Activated CD4-positive, alpha-beta memory T cell treated with anti-CD3 and anti-CD28 coated beads for 36 hours (primary cell): Measurements from ENCODE around the gene TRPM7. TPM values are rescaled to one million over a fixed set of nuclear protein-coding genes. Genes with fewer than 3 reads are reported as not detected.
"Not testable (repeated sequence)": the region's sequence is repeated elsewhere in the genome, so short reads cannot be mapped to it uniquely, and the experiment has no call there.

ENCODE experiments used
- CTCF ChIA-PET: fragments of 350-600 bp; sonication (Branson Sonifier 250); formaldehyde crosslinking; loops from one replicate; lab custom pipeline; 2021; ENCODE audit warnings: antibody characterized with exemption, inconsistent platforms; lab: Charles Lee
- POLR2A ChIA-PET: fragments of 350-600 bp; sonication (Branson Sonifier 250); formaldehyde crosslinking; loops from one replicate; lab custom pipeline; 2021; ENCODE audit warnings: antibody characterized with exemption; lab: Charles Lee
- DNase-seq: peaks from one replicate; pipeline ENCODE4 v3.0.0-alpha.2; 2020
- H3K27ac Mint-ChIP-seq: one replicate; pipeline ENCODE4 v1.8.0; 2021; ENCODE audit warnings: mixed read lengths
- H3K27me3 Mint-ChIP-seq: one replicate; pipeline ENCODE4 v1.8.0; 2021; ENCODE audit warnings: mixed read lengths
- H3K36me3 Mint-ChIP-seq: one replicate; pipeline ENCODE4 v1.8.0; 2021; ENCODE audit warnings: mixed read lengths
- H3K4me1 Mint-ChIP-seq: one replicate; pipeline ENCODE4 v1.8.0; 2021; ENCODE audit warnings: low read depth, mixed read lengths
- H3K4me3 Mint-ChIP-seq: one replicate; pipeline ENCODE4 v1.8.0; 2021; ENCODE audit warnings: mild to moderate bottlenecking, mixed read lengths
- H3K9me3 Mint-ChIP-seq: one replicate; pipeline ENCODE4 v1.8.0; 2021; ENCODE audit warnings: mixed read lengths
- intact Hi-C: fragments of 100-400 bp; cut with micrococcal nuclease; formaldehyde crosslinking; loops from one replicate; pipeline ENCODE4 v1.15.1; 2023
- total RNA-seq, 2 experiments: library from RNA; stranded (reverse); gene quantifications; one replicate each; pipeline ENCODE4 v1.2.3, GENCODE V29; 2021

TRPM7 gene
- total RNA-seq, 2 experiments from 2014 or later = 37.4 to 44.8 TPM

GRCh38 chr15:50653156-50653743 lies 33.3 kb downstream of the TRPM7 start:
- no peaks in the 10 kb centered on the region for H3K27me3 Mint-ChIP-seq
- intact Hi-C loops = no loop called here
- POLR2A ChIA-PET = no interaction called here
- H3K9me3 Mint-ChIP-seq = no peaks in the 10 kb centered on the region
- H3K27ac Mint-ChIP-seq = peak overlapping the region; percentile 19
- CTCF ChIA-PET = interaction anchor here (1.1 to 1.4 kb wide), 3 partner anchors 9 to 223 kb away, joined by 3 to 6 read pairs (median 3); no protein-coding TSS in a partner anchor
- H3K36me3 Mint-ChIP-seq = peaks cover 43% of the 10 kb centered on the region
- peaks cover 22% of the 10 kb centered on the region for H3K4me1 Mint-ChIP-seq
- no peak overlapping the region for H3K4me3 Mint-ChIP-seq
- DNase-seq = no peak

- Mint-ChIP-seq H3K36me3 (peaks cover 43% of the 10 kb centered on the region), H3K4me3 (no peak overlapping the region), H3K9me3 (no peaks in the 10 kb centered on the region), H3K27me3 (no peaks in the 10 kb centered on the region), H3K4me1 (peaks cover 22% of the 10 kb centered on the region), H3K27ac (no peak overlapping the region)
- intact Hi-C loops = no loop called here
- CTCF ChIA-PET = interaction anchor here (0.9 to 1.4 kb wide), 4 partner anchors 8 to 224 kb away, joined by 3 to 6 read pairs (median 3); no protein-coding TSS in a partner anchor
- no peak for DNase-seq
- POLR2A ChIA-PET = no interaction called here
Observed at GRCh38 chr15:50652671-50653070, 33.9 kb downstream of the TRPM7 start.

GRCh38 chr15:50641318-50641717 lies 45.3 kb downstream of the TRPM7 start:
- Mint-ChIP-seq H3K4me3 (no peak overlapping the region), H3K27me3 (no peaks in the 10 kb centered on the region), H3K27ac (no peak overlapping the region), H3K36me3 (peaks cover 26% of the 10 kb centered on the region), H3K4me1 (no peaks in the 10 kb centered on the region), H3K9me3 (no peaks in the 10 kb centered on the region)
- POLR2A ChIA-PET = no interaction called here
- intact Hi-C loops = no loop called here
- DNase-seq = no peak
- CTCF ChIA-PET = interaction anchor here (2.2 kb wide), 1 partner anchor 34 kb away, joined by 6 read pairs; no protein-coding TSS in a partner anchor

- Mint-ChIP-seq H3K9me3 (no peaks in the 10 kb centered on the region), H3K36me3 (peaks cover 32% of the 10 kb centered on the region), H3K4me1 (peaks cover 12% of the 10 kb centered on the region), H3K4me3 (no peak overlapping the region), H3K27ac (no peak overlapping the region), H3K27me3 (no peaks in the 10 kb centered on the region)
- DNase-seq = no peak
- CTCF ChIA-PET = interaction anchor here (1.0 kb wide), 1 partner anchor 14 kb away, joined by 3 read pairs; no protein-coding TSS in a partner anchor
- intact Hi-C loops = no loop called here
- POLR2A ChIA-PET = no interaction called here
Observed at GRCh38 chr15:50636146-50636545, 50.5 kb downstream of the TRPM7 start.

- Mint-ChIP-seq H3K9me3 (no peaks in the 10 kb centered on the region), H3K27ac (peak overlapping the region; percentile 45), H3K4me3 (no peak overlapping the region), H3K36me3 (peaks cover 31% of the 10 kb centered on the region), H3K4me1 (peaks cover 13% of the 10 kb centered on the region), H3K27me3 (no peaks in the 10 kb centered on the region)
- CTCF ChIA-PET = no interaction called here
- POLR2A ChIA-PET = no interaction called here
- intact Hi-C loops = no loop called here
- DNase-seq = no peak
Observed at GRCh38 chr15:50633653-50634052, 52.9 kb downstream of the TRPM7 start.

- Mint-ChIP-seq H3K4me3 (no peak overlapping the region), H3K9me3 (no peaks in the 10 kb centered on the region), H3K27ac (no peak overlapping the region), H3K36me3 (peaks cover 36% of the 10 kb centered on the region), H3K4me1 (peaks cover 25% of the 10 kb centered on the region), H3K27me3 (no peaks in the 10 kb centered on the region)
- DNase-seq = no peak
- CTCF ChIA-PET = no interaction called here
- intact Hi-C loops = no loop called here
- POLR2A ChIA-PET = interaction anchor here (0.5 kb wide), 1 partner anchor 55 kb away, joined by 3 read pairs; no protein-coding TSS in a partner anchor
Observed at GRCh38 chr15:50628421-50628820, 58.2 kb downstream of the TRPM7 start.

GRCh38 chr15:50627351-50628055 lies 59.1 kb downstream of the TRPM7 start:
- intact Hi-C loops = no loop called here
- POLR2A ChIA-PET = interaction anchor here (0.6 kb wide), 1 partner anchor 367 kb away, joined by 4 read pairs; no protein-coding TSS in a partner anchor
- DNase-seq = no peak
- CTCF ChIA-PET = no interaction called here
- H3K9me3 Mint-ChIP-seq = no peaks in the 10 kb centered on the region
- no peak overlapping the region for H3K4me3 Mint-ChIP-seq
- H3K27ac Mint-ChIP-seq = peak overlapping the region; percentile 28
- peaks cover 21% of the 10 kb centered on the region for H3K4me1 Mint-ChIP-seq
- peaks cover 33% of the 10 kb centered on the region for H3K36me3 Mint-ChIP-seq
- H3K27me3 Mint-ChIP-seq = no peaks in the 10 kb centered on the region

- intact Hi-C loops = no loop called here
- Mint-ChIP-seq H3K36me3 (peaks cover 33% of the 10 kb centered on the region), H3K4me3 (no peak overlapping the region), H3K9me3 (no peaks in the 10 kb centered on the region), H3K27me3 (no peaks in the 10 kb centered on the region), H3K27ac (peak overlapping the region; percentile 40), H3K4me1 (peaks cover 21% of the 10 kb centered on the region)
- ChIA-PET POLR2A (no interaction called here), CTCF (no interaction called here)
- no peak for DNase-seq
Observed at GRCh38 chr15:50624616-50625168, 61.9 kb downstream of the TRPM7 start.

- H3K4me3 Mint-ChIP-seq, H3K27ac Mint-ChIP-seq, H3K9me3 Mint-ChIP-seq, DNase-seq, POLR2A ChIA-PET, H3K27me3 Mint-ChIP-seq, intact Hi-C loops: not testable (repeated sequence)
- CTCF ChIA-PET = interaction anchor here (1.3 kb wide), 2 partner anchors 14 to 17 kb away, joined by 3 to 5 read pairs; no protein-coding TSS in a partner anchor
- H3K4me1 Mint-ChIP-seq = peaks cover 11% of the 10 kb centered on the region
- peaks cover 32% of the 10 kb centered on the region for H3K36me3 Mint-ChIP-seq
Observed at GRCh38 chr15:50622361-50622943, 64.1 kb downstream of the TRPM7 start.

- CTCF ChIA-PET, DNase-seq, intact Hi-C loops, H3K27me3 Mint-ChIP-seq, H3K4me1 Mint-ChIP-seq, H3K4me3 Mint-ChIP-seq, POLR2A ChIA-PET, H3K9me3 Mint-ChIP-seq, H3K27ac Mint-ChIP-seq: not testable (repeated sequence)
- H3K36me3 Mint-ChIP-seq = peaks cover 28% of the 10 kb centered on the region
Observed at GRCh38 chr15:50616960-50617359, 69.6 kb downstream of the TRPM7 start.

- POLR2A ChIA-PET, DNase-seq, intact Hi-C loops, CTCF ChIA-PET, H3K27me3 Mint-ChIP-seq, H3K4me3 Mint-ChIP-seq, H3K27ac Mint-ChIP-seq, H3K9me3 Mint-ChIP-seq, H3K4me1 Mint-ChIP-seq: not testable (repeated sequence)
- H3K36me3 Mint-ChIP-seq = peaks cover 28% of the 10 kb centered on the region
Observed at GRCh38 chr15:50616554-50616953, 70.0 kb downstream of the TRPM7 start.

- H3K9me3 Mint-ChIP-seq = no peaks in the 10 kb centered on the region
- no peak overlapping the region for H3K4me3 Mint-ChIP-seq
- peaks cover 24% of the 10 kb centered on the region for H3K36me3 Mint-ChIP-seq
- H3K27me3 Mint-ChIP-seq = no peaks in the 10 kb centered on the region
- POLR2A ChIA-PET = no interaction called here
- DNase-seq = no peak
- H3K4me1 Mint-ChIP-seq = no peaks in the 10 kb centered on the region
- intact Hi-C loops = no loop called here
- H3K27ac Mint-ChIP-seq = no peak overlapping the region
- CTCF ChIA-PET = no interaction called here
Observed at GRCh38 chr15:50613600-50613999, 73.0 kb downstream of the TRPM7 start.
